Activated CD8-positive, alpha-beta memory T cell treated with anti-CD3 and anti-CD28 coated beads, Interleukin-2, amount 50 U/mL, for 24 hours (primary cell): ENCODE data around the gene RGL2.
"Not testable (repeated sequence)": the region's sequence is repeated elsewhere in the genome, so short reads cannot be mapped to it uniquely, and the experiment has no call there.

Experiments used
- DNase-seq: peaks from one replicate; pipeline ENCODE4 v3.0.0-alpha.2; 2020; ENCODE audit errors: extremely low read depth

RGL2 gene

GRCh38 chr6:33298773-33299236 is at the start of gene RGL2:
Gene RGL2, minus strand, starts transcription at chr6:33298942. Its CDS starts 332 bp downstream, at chr6:33298610.
- no peak for DNase-seq

GRCh38 chr6:33347816-33348215 is 49.1 kb upstream of the RGL2 start:
- DNase-seq, result no peak

GRCh38 chr6:33346972-33347371 is 48.2 kb upstream of the RGL2 start:
- DNase-seq, result not testable (repeated sequence)

- no peak for DNase-seq
Measured at GRCh38 chr6:33344701-33345697, 46.3 kb upstream of the RGL2 start.

GRCh38 chr6:33343953-33344611 is 45.3 kb upstream of the RGL2 start:
- no peak for DNase-seq

- not testable (repeated sequence) for DNase-seq
Measured at GRCh38 chr6:33343606-33343952, 44.8 kb upstream of the RGL2 start.

- no peak for DNase-seq
Measured at GRCh38 chr6:33339193-33339592, 40.5 kb upstream of the RGL2 start.

GRCh38 chr6:33336495-33336894 is 37.8 kb upstream of the RGL2 start:
- no peak for DNase-seq

GRCh38 chr6:33335916-33336315 is 37.2 kb upstream of the RGL2 start:
- DNase-seq, result no peak

- no peak for DNase-seq
Measured at GRCh38 chr6:33333666-33334065, 34.9 kb upstream of the RGL2 start.

GRCh38 chr6:33330736-33331135 is 32.0 kb upstream of the RGL2 start:
- DNase-seq, result no peak

GRCh38 chr6:33329058-33329457 is 30.3 kb upstream of the RGL2 start:
- DNase-seq, result no peak

GRCh38 chr6:33324125-33324524 is 25.4 kb upstream of the RGL2 start:
- no peak for DNase-seq

GRCh38 chr6:33323623-33323948 is 24.8 kb upstream of the RGL2 start:
- no peak for DNase-seq

GRCh38 chr6:33321227-33321626 is 22.5 kb upstream of the RGL2 start:
- DNase-seq, result no peak

- DNase-seq, result no peak
Measured at GRCh38 chr6:33320315-33321181, 21.8 kb upstream of the RGL2 start.

GRCh38 chr6:33319939-33320314 is 21.2 kb upstream of the RGL2 start:
- DNase-seq, result no peak

- DNase-seq, result no peak
Measured at GRCh38 chr6:33318426-33319073, 19.8 kb upstream of the RGL2 start.

- peak; percentile 95 for DNase-seq
Measured at GRCh38 chr6:33317669-33318425, 19.1 kb upstream of the RGL2 start, which contains the start of gene ZBTB22. Gene ZBTB22, minus strand, starts transcription at chr6:33317744. Its CDS starts 828 bp downstream, at chr6:33316916.

- no peak for DNase-seq
Measured at GRCh38 chr6:33317419-33317668, 18.6 kb upstream of the RGL2 start.
